Measurements from ENCODE around the gene PAK3. TPM values are rescaled to one million over a fixed set of nuclear protein-coding genes. Genes with fewer than 3 reads are reported as not detected.

PAK3 gene
- total RNA-seq, 2 donors from 2014 or later: 1.5 to 4.2 TPM

DNA sequence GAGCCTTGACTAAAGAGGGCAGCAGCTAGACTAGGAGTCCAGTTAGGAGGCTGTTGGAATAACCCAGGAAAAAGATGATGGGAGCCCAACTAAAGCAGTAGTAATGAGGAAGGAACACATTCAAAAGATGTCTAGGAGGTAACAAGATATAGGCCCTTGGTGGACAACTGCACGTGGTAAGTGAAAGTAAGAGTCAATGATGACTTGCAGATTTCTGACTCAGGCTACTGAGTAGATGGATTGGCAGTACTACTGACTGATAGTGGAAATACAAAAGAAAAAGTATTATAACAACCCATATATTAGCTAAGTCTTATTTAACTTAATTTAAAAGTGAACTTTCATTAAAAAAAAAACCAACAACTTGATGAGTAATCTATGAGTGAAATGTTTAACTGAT lies 74.0 kb downstream of the PAK3 start:
- Mint-ChIP-seq H3K36me3 (ENCODE audit: low read depth) (no peaks in the 10 kb centered on the region), H3K9me3 (no peaks in the 10 kb centered on the region), H3K4me1 (no peaks in the 10 kb centered on the region), H3K4me3 (no peak overlapping the region), H3K27me3 (ENCODE audit: insufficient read depth) (no peaks in the 10 kb centered on the region), H3K27ac (no peak overlapping the region)
- Histone ChIP-seq H3K36me3 (ENCODE audit: control insufficient read depth, insufficient read depth, low read length) (no peaks in the 10 kb centered on the region), H3K9ac (ENCODE audit: extremely low read depth, low read length, poor library complexity, severe bottlenecking) (no peak overlapping the region), H3K4me3 (ENCODE audit: low read length) (no peak overlapping the region), H3K27me3 (ENCODE audit: control insufficient read depth, insufficient read depth, low read length, poor library complexity, severe bottlenecking) (peaks cover 6% of the 10 kb centered on the region), H3K4me1 (ENCODE audit: control insufficient read depth, insufficient read depth, low read length) (no peaks in the 10 kb centered on the region), H3K27ac (ENCODE audit: low read depth, low read length) (no peak overlapping the region), H3K9me3 (ENCODE audit: control insufficient read depth, low read length) (no peaks in the 10 kb centered on the region)
- DNase-seq: no peak
- TF ChIP-seq, protein P1, sequence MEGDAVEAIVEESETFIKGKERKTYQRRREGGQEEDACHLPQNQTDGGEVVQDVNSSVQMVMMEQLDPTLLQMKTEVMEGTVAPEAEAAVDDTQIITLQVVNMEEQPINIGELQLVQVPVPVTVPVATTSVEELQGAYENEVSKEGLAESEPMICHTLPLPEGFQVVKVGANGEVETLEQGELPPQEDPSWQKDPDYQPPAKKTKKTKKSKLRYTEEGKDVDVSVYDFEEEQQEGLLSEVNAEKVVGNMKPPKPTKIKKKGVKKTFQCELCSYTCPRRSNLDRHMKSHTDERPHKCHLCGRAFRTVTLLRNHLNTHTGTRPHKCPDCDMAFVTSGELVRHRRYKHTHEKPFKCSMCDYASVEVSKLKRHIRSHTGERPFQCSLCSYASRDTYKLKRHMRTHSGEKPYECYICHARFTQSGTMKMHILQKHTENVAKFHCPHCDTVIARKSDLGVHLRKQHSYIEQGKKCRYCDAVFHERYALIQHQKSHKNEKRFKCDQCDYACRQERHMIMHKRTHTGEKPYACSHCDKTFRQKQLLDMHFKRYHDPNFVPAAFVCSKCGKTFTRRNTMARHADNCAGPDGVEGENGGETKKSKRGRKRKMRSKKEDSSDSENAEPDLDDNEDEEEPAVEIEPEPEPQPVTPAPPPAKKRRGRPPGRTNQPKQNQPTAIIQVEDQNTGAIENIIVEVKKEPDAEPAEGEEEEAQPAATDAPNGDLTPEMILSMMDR (conservative IDR thresholded peaks at IDR 0.05): no peak
- WGBS, 2 experiments (ENCODE audit: insufficient coverage in 1 of 2, insufficient read length in 1 of 2): 83 to 100% methylated on average over 1 of the region's 1 CpG

DNA sequence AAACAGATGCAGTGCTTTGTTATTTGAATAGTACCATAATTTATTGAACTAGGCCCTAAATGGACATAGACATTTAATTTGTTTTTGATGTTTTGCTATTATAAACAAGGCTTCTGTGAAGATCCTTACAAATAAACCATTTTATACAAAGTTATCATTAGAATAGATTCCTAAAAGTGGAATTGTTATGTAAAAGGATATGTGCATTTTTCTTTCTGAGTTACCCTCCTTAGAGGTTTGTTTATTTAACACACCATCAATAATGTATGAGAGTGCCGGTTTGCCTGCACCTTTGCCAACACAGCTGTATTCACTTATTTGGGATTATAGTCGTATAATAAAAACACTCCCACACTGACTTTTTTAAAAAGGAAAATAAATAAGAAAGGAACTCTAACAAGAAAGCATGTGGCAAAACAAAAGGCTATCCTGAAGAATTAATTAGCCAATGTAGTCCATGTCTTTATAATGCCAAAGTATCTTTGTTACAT lies 84.8 kb downstream of the PAK3 start:
- Mint-ChIP-seq H3K27ac (no peak overlapping the region), H3K27me3 (ENCODE audit: insufficient read depth) (no peaks in the 10 kb centered on the region), H3K36me3 (ENCODE audit: low read depth) (no peaks in the 10 kb centered on the region), H3K4me1 (peaks cover 14% of the 10 kb centered on the region), H3K9me3 (peaks cover 2% of the 10 kb centered on the region), H3K4me3 (no peak overlapping the region)
- no peaks in the 10 kb centered on the region for H3K36me3 ChIP-seq (ENCODE audit: control insufficient read depth, insufficient read depth, low read length)
- TF ChIP-seq, protein P1 (conservative IDR thresholded peaks at IDR 0.05): no peak
- H3K4me1 ChIP-seq (ENCODE audit: control insufficient read depth, insufficient read depth, low read length): no peaks in the 10 kb centered on the region
- DNase-seq: no peak
- H3K27ac ChIP-seq (ENCODE audit: low read depth, low read length): no peak overlapping the region
- no peaks in the 10 kb centered on the region for H3K9me3 ChIP-seq (ENCODE audit: control insufficient read depth, low read length)
- no peak overlapping the region for H3K4me3 ChIP-seq (ENCODE audit: low read length)
- no peak overlapping the region for H3K9ac ChIP-seq (ENCODE audit: extremely low read depth, low read length, poor library complexity, severe bottlenecking)
- WGBS, 2 experiments (ENCODE audit: insufficient coverage in 1 of 2, insufficient read length in 1 of 2): no CpG with 5 or more reads among the region's 2 CpGs
- no peaks in the 10 kb centered on the region for H3K27me3 ChIP-seq (ENCODE audit: control insufficient read depth, insufficient read depth, low read length, poor library complexity, severe bottlenecking)

DNA sequence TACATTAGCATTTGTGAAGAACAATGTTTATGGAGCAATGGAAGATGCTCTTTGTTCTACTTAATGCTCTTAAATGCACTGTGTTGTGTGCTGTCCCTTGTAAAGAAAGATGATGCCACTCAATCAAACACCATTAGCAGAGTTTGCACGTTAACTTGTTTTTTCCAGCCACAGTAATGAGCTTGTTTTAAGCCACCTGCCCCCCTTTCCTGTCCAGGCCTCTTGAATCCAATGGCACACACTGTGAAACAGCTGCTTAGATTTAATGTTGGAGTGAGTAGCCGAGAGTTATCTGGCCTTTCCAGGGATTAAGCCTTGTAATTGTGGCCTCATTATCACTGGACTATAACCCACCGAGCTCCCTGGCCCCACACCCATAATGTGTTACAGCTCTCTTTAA lies 86.0 kb downstream of the PAK3 start:
- no peak overlapping the region for H3K27ac ChIP-seq (ENCODE audit: low read depth, low read length)
- no peak overlapping the region for H3K4me3 ChIP-seq (ENCODE audit: low read length)
- Mint-ChIP-seq H3K9me3 (peaks cover 2% of the 10 kb centered on the region), H3K27me3 (ENCODE audit: insufficient read depth) (no peaks in the 10 kb centered on the region), H3K27ac (no peak overlapping the region), H3K36me3 (ENCODE audit: low read depth) (no peaks in the 10 kb centered on the region), H3K4me1 (peaks cover 21% of the 10 kb centered on the region), H3K4me3 (no peak overlapping the region)
- H3K36me3 ChIP-seq (ENCODE audit: control insufficient read depth, insufficient read depth, low read length): no peaks in the 10 kb centered on the region
- no peaks in the 10 kb centered on the region for H3K4me1 ChIP-seq (ENCODE audit: control insufficient read depth, insufficient read depth, low read length)
- TF ChIP-seq, protein P1 (conservative IDR thresholded peaks at IDR 0.05): no peak
- H3K9ac ChIP-seq (ENCODE audit: extremely low read depth, low read length, poor library complexity, severe bottlenecking): no peak overlapping the region
- no peak for DNase-seq
- no peaks in the 10 kb centered on the region for H3K27me3 ChIP-seq (ENCODE audit: control insufficient read depth, insufficient read depth, low read length, poor library complexity, severe bottlenecking)
- no peaks in the 10 kb centered on the region for H3K9me3 ChIP-seq (ENCODE audit: control insufficient read depth, low read length)
- WGBS, 2 experiments (ENCODE audit: insufficient coverage in 1 of 2, insufficient read length in 1 of 2): 65% methylated on average over 3 of the region's 3 CpGs; no CpG with 5 or more reads in 1 of the 2 experiments
